Measurements from ENCODE around the gene MGRN1.

Gene MGRN1

GRCh38 chr16:4655801-4656200 is 31.2 kb downstream of the MGRN1 start:
- peaks cover 4 to 82% of the 10 kb centered on the region in 2 experiments; a peak in 2 of 3 replicates for H3K36me3 ChIP-seq (ENCODE audit: control insufficient read depth in 2 of 2, insufficient read depth in 1 of 2, low read length in 2 of 2)
- CTCF ChIA-PET = no interaction called here
- no peaks in the 10 kb centered on the region for H3K9me3 ChIP-seq (ENCODE audit: control insufficient read depth, insufficient read depth, low read depth, low read length)
- no peak overlapping the region for H3K27ac ChIP-seq (ENCODE audit: extremely low read depth, low read depth, low read length)
- no peak for TF ChIP-seq ZSCAN4 (tag by site-specific recombination; IDR thresholded peaks at IDR 0.05)
- no peak for TF ChIP-seq KLF17 (tag by site-specific recombination; IDR thresholded peaks at IDR 0.05)
- no peak for TF ChIP-seq ZNF623 (tag by site-specific recombination; IDR thresholded peaks at IDR 0.05)
- TF ChIP-seq ZBTB6 (tag by site-specific recombination; IDR thresholded peaks at IDR 0.05) = no peak
- TF ChIP-seq ZNF580 (tag by site-specific recombination; IDR thresholded peaks at IDR 0.05) = no peak
- no peak for TF ChIP-seq ZFP3 (tag by site-specific recombination; IDR thresholded peaks at IDR 0.05; ENCODE audit: low read depth)
- TF ChIP-seq ZNF792 (tag by site-specific recombination; IDR thresholded peaks at IDR 0.05) = no peak
- no peak for TF ChIP-seq ZNF48 (tag by site-specific recombination; IDR thresholded peaks at IDR 0.05)
- TF ChIP-seq ZNF23 (tag by site-specific recombination; IDR thresholded peaks at IDR 0.05; ENCODE audit: borderline replicate concordance) = no peak
- TF ChIP-seq ZNF449 (tag by site-specific recombination; IDR thresholded peaks at IDR 0.05) = no peak
- TF ChIP-seq YY1 (tag by site-specific recombination; IDR thresholded peaks at IDR 0.05) = no peak
- TF ChIP-seq HOXC10 (CRISPR knock-in tag; IDR thresholded peaks at IDR 0.05) = no peak
- TF ChIP-seq ZNF223 (tag by site-specific recombination; IDR thresholded peaks at IDR 0.05) = no peak
- no peak for TF ChIP-seq ZNF626 (tag by site-specific recombination; IDR thresholded peaks at IDR 0.05)
- TF ChIP-seq GLIS1 (tag by site-specific recombination; IDR thresholded peaks at IDR 0.05) = no peak
- no peak for TF ChIP-seq GLI4 (tag by site-specific recombination; IDR thresholded peaks at IDR 0.05)
- no peak for TF ChIP-seq ZSCAN23 (tag by site-specific recombination; IDR thresholded peaks at IDR 0.05)
- no peak for TF ChIP-seq ZNF629 (tag by site-specific recombination; IDR thresholded peaks at IDR 0.05)
- TF ChIP-seq PRDM10 (tag by site-specific recombination; IDR thresholded peaks at IDR 0.05) = no peak
- no peak for TF ChIP-seq ZSCAN18 (tag by site-specific recombination; IDR thresholded peaks at IDR 0.05)
- H3K4me3 ChIP-seq (ENCODE audit: low read depth, low read length) = no peak overlapping the region
- POLR2A ChIA-PET = no interaction called here
- no peaks in the 10 kb centered on the region for H3K4me1 ChIP-seq (ENCODE audit: control insufficient read depth, insufficient read depth, low read length)
